Measurements from ENCODE around the gene HDAC4. TPM values are rescaled to one million over a fixed set of nuclear protein-coding genes. Genes with fewer than 3 reads are reported as not detected.

Gene HDAC4
- total and polyA plus RNA-seq, 4 donors = 2.9 to 37.2 (median 4.4) TPM

GRCh38 chr2:239327536-239328350 is 73.1 kb downstream of the HDAC4 start:
- no peaks in the 10 kb centered on the region for H3K9me3 ChIP-seq (ENCODE audit: control insufficient read depth in 4 of 4, low read length in 3 of 4)
- peaks cover 0 to under 1% (median 0%) of the 10 kb centered on the region in 4 donors for H3K36me3 ChIP-seq (ENCODE audit: control insufficient read depth in 4 of 4, insufficient read depth in 3 of 4, low read depth in 1 of 4, low read length in 3 of 4)
- H3K27ac ChIP-seq (ENCODE audit: low read depth in 1 of 2, low read length in 2 of 2) = peak overlapping the region; percentile 39 to 63
- no peaks in the 10 kb centered on the region for H3K27me3 ChIP-seq (ENCODE audit: control insufficient read depth in 4 of 4, insufficient read depth in 4 of 4, low read length in 3 of 4)
- WGBS = 90% methylated on average over 13 of the region's 13 CpGs
- DNase-seq (ENCODE audit: low spot score) = no peak
- H3K4me3 ChIP-seq (ENCODE audit: low read depth in 1 of 3, low read length in 3 of 3) = no peak overlapping the region
- peaks cover 20 to 42% (median 35%) of the 10 kb centered on the region in 4 donors for H3K4me1 ChIP-seq (ENCODE audit: control insufficient read depth in 4 of 4, insufficient read depth in 4 of 4, low read length in 3 of 4)
- no peak overlapping the region for H3K9ac ChIP-seq (ENCODE audit: low read depth in 1 of 2, low read length in 2 of 2)
- no peak for TF ChIP-seq HNF4A (conservative IDR thresholded peaks at IDR 0.05)
- TF ChIP-seq JUND (IDR thresholded peaks at IDR 0.05) = no peak
- no peak for TF ChIP-seq YY1 (IDR thresholded peaks at IDR 0.05)
- TF ChIP-seq ATF3 (IDR thresholded peaks at IDR 0.05) = no peak
- TF ChIP-seq CTCF (IDR thresholded peaks at IDR 0.05; ENCODE audit: low read depth, low read length, missing input control) = no peak
- TF ChIP-seq MAX (IDR thresholded peaks at IDR 0.05) = no peak
- TF ChIP-seq SP1 (IDR thresholded peaks at IDR 0.05) = no peak
- no peak for TF ChIP-seq FOXA1 (IDR thresholded peaks at IDR 0.05)
- no peak for TF ChIP-seq NR2F2 (IDR thresholded peaks at IDR 0.05)
- TF ChIP-seq RAD21 (IDR thresholded peaks at IDR 0.05) = no peak

GRCh38 chr2:239326831-239327535 is 73.8 kb downstream of the HDAC4 start:
- WGBS = 80% methylated on average over 16 of the region's 16 CpGs
- Histone ChIP-seq H3K4me3 (ENCODE audit: low read depth in 1 of 3, low read length in 3 of 3) (no peak overlapping the region), H3K36me3 (ENCODE audit: control insufficient read depth in 4 of 4, insufficient read depth in 3 of 4, low read depth in 1 of 4, low read length in 3 of 4) (peaks cover 0 to 2% (median 0%) of the 10 kb centered on the region in 4 donors), H3K9me3 (ENCODE audit: control insufficient read depth in 4 of 4, low read length in 3 of 4) (no peaks in the 10 kb centered on the region), H3K4me1 (ENCODE audit: control insufficient read depth in 4 of 4, insufficient read depth in 4 of 4, low read length in 3 of 4) (peaks cover 20 to 42% (median 35%) of the 10 kb centered on the region in 4 donors), H3K27ac (ENCODE audit: low read depth in 1 of 2, low read length in 2 of 2) (no peak overlapping the region), H3K9ac (ENCODE audit: low read depth in 1 of 2, low read length in 2 of 2) (no peak overlapping the region), H3K27me3 (ENCODE audit: control insufficient read depth in 4 of 4, insufficient read depth in 4 of 4, low read length in 3 of 4) (no peaks in the 10 kb centered on the region)
- no peak for DNase-seq (ENCODE audit: low spot score)
- TF ChIP-seq EGR1 (IDR thresholded peaks at IDR 0.05; ENCODE audit: low read depth in 2 of 2) (no peak), SP1 (IDR thresholded peaks at IDR 0.05) (no peak), RXRA (IDR thresholded peaks at IDR 0.05) (no peak), CTCF (IDR thresholded peaks at IDR 0.05; ENCODE audit: low read depth, low read length, missing input control) (no peak), YY1 (IDR thresholded peaks at IDR 0.05) (no peak), HNF4G (IDR thresholded peaks at IDR 0.05) (no peak), FOXA1 (IDR thresholded peaks at IDR 0.05) (no peak), RAD21 (IDR thresholded peaks at IDR 0.05) (no peak), ATF3 (IDR thresholded peaks at IDR 0.05) (no peak), FOXA2 (IDR thresholded peaks at IDR 0.05) (no peak), HNF4A (conservative IDR thresholded peaks at IDR 0.05) (no peak), NR2F2 (IDR thresholded peaks at IDR 0.05) (no peak), JUND (IDR thresholded peaks at IDR 0.05) (no peak)
